Embryonic facial prominence (tissue), 1 donor: ENCODE results near the gene BCAN.

Source experiments
- DNase-seq: peaks from one replicate; pipeline ENCODE4 v3.0.0-alpha.2; 2016; ENCODE audit errors: extremely low spot score

Gene BCAN

DNA sequence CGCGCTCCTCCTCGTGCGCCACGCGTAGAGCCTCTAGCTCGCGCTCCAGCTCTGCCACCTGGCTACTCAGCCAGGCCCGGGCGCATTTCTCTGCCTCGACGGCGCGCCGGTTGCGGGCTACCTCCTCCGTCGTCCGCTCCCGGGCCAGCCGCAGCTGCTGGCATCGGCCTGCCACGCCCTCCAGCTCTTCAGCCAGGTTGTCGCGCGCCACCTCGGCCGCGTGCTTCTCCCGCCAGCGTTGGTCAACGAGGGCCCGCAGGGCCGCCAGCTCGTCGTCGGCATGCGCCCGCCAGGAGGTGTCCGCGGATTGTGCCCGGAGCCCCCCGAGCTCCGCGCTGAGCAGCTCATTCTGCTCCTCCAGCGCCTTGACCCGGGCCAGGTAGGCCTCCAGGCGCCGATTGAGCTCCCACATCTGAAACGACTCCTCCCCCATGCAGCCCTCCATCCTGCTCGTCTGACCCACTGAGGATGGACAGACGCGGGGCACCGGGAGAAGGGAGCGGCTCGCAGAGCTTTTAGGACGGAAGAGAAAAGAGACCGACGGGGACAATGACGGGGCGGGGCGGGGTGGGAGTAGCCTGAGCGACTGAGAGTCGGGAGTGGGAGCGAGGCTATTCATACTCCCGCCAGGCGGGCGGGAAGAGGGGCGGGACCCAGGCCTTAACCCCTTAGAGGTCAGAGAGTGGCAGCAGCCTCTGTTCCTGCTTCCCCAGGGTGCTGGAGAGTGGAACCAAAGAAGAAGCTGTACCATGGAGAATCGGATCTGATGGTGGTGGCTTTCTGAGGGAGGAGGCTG is 35.1 kb downstream of the BCAN start, which contains the start of gene NES:
Gene NES, minus strand, starts transcription at position 588 of the 796 bp plus-strand sequence. Its CDS starts 143 bp downstream, at position 445.
- DNase-seq = no peak

DNA sequence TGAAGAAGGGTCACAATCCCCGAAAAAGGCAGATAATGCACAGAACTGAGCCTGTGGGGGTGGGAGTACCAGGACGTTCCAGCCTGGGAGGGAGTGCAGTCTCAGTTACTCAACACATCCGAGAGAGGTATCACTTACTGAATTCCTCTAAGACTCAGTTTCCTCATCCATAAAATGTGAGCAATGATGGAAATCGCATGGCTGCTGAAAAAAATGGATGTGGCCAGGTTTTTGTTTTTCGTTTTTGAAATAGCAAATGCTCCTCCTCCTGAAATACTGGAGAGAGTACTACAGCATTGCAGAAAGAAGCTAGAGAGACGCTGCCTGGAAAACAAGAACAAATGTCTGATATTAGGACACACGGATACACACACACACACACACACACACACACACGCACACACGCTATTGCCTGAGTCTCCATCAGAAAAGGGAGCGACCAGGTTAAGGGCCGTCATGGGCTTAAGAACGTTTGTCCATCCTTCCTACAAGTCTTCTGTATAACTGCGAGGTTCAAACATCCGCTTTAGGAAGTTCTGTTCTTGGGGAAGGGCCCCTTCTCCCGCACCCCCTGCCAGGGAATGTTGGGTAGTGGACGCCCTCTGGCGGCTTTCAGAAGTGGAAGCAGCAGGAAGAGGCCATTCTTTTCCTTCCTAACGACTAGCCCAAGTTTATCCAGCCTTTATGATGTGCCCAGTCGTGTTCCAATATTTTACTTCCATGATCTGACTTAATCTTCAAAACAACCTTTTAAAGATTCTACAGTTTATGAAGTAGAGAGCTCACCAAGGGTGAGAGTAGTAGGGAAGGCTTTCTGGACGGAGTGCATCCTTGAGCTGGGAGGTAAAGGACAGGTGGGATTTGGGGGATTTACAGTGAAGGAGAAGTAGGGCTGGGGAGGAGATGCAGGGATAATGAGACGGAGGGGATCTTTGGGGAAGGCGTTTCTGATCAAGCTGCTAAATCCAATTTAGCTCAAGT is 36.0 kb downstream of the BCAN start:
- peak; percentile 66 for DNase-seq

DNA sequence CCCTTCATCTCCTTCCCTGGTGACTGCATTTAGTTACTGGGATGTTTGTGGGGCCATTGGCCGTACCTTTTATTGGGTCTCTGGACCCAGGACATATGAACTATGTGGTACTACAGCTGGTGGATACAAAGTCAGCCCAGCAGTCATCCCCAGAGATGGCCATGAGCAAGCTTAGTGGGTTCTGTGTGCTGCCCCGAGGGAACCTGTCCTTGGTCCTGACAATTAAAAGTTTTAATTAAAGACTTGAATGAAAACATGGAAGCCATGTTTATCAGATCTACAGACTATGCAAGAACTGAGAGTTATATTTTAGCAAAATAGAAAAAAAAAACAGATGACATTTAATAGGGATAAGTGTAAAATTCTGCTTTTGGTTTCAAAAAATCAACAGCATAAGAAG is 38.1 kb downstream of the BCAN start:
- no peak for DNase-seq

DNA sequence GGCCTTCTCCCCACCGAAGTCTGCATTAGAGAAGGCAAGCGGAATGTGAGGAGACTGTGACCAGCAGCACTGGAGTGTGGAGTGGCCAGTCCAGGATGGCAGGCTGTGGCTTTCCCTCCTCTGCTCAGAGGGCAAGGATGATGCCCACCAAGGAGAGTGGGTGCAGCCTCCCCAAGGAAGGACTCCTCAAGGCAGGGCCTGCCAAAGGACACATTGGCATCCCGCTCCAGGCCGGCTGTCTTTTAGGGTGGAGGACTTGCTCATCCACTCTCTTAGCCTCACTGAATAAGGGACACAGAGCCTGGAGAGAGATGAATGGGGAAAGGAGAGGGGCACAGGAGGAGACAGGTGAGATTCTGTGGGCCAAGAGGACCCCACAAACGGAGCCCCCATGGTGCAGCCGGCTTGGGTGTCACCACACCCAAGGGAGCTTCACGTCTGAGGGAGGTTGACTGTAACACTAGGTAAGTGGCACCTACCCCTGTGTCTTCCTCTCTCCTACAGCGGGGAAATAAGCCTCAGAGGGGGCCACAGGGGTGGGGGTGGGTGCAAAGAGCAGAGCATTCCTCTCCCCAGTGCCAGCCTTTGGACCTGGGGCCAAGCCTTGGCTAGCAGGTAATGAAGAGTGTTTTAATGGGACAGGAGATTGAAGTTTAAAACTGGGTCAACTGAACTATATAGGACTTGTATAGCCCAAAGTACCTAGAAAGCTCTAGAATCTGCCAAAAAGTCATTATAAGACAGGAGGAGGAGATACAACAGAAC is 39.5 kb downstream of the BCAN start:
- DNase-seq = no peak

DNA sequence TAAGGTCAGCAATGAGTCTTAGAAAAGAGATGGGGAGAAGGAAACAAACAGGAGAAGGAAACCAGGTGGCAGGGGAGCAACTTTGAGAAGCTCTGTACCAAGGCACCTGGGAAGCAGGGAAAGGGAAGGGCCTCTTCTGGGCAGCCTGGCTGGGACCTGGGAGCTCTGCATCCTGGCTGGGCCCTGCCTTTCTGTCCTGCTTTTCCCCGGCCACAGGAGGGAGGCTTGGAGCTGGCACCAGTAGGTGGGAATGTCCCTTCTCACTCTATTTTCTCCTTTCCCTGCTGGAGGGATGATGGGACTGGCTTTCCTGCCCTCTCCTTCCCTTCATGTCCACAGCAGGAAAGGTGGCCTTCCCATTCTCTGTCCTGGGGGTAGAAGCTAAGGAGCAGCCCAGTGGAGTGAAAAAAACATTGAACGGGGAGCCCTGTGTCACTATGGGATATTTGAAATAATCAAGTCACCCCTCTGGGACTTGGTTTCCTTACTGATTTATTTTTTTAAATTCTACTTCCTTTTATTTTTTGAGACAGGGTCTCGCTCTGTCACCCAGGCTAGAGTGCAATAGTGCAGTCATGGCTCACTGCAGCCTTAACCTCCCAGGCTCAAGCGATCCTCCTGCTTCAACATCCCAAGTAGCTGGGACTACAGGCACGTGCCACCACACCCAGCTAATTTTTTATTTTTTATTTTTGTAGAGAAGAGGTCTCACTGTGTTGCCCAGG is 40.4 kb downstream of the BCAN start:
- no peak for DNase-seq

DNA sequence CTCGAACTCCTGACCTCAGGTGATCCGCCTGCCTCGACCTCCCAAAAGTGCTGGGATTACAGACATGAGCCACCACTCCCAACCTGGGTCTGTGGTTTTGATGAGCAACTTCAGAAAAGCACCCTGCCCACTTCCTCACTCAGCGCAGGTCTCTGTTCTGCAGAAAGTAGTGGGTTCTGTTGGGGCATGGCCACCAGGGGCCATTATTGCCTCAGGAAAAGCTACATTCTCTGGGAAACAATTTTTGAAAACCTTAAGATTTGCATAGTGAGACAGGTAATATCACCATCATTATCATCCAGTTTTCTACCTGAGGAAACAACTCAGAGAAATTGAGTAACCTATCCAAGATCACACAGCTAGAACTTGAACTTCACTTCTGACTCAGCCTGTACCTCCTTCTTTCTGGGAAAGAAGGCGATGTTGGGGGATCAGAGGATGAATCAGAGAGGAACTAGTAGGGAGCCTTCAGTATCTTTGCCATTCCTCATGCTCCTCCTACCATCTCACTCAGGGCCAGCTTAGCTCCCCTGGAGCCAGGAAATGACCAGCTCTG is 42.4 kb downstream of the BCAN start:
- no peak for DNase-seq

DNA sequence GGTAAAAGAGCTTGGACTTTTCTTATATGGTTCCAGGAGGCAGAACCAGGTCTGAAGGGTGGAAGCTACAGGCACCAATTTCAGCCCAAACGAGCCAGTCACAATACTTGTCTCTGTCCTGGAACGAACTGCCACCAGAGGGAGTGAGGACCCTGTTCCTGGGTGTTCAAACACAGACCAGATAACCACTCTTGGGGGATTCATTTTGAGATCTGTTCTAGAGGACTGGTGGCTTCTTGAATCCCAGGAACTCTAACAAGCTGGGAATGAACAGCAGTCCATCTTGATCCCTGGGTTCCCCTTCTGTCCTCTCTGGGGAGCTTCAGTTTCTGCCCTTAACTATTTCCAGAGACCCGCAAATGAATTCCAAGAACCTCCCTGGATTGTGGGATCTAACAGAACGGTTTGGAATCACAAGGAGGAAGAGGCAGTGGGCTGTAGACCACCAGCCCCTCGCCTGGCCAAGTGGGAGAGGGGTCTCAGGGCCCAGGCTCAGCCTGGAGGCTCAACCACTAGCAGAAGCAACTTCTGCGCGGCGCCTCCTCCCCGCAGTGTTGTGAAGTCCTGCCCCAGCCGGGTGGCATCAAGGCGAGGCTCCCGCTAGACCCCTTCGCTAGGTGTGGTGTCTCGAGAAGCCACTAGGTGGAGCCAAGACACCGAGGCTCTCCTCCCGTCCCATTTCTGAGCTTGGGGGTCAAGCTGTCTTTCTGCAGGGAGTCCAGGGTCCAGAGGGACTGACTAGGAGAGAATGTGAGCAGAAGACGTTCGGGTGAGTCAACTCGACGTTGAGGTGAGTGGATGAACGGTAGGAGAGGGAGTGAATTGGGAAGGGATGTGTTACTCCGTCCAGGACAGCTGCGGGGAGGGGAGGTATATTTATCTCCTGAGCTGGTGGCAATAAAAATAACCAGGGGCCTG is 47.4 kb downstream of the BCAN start:
- peak; percentile 70 for DNase-seq

DNA sequence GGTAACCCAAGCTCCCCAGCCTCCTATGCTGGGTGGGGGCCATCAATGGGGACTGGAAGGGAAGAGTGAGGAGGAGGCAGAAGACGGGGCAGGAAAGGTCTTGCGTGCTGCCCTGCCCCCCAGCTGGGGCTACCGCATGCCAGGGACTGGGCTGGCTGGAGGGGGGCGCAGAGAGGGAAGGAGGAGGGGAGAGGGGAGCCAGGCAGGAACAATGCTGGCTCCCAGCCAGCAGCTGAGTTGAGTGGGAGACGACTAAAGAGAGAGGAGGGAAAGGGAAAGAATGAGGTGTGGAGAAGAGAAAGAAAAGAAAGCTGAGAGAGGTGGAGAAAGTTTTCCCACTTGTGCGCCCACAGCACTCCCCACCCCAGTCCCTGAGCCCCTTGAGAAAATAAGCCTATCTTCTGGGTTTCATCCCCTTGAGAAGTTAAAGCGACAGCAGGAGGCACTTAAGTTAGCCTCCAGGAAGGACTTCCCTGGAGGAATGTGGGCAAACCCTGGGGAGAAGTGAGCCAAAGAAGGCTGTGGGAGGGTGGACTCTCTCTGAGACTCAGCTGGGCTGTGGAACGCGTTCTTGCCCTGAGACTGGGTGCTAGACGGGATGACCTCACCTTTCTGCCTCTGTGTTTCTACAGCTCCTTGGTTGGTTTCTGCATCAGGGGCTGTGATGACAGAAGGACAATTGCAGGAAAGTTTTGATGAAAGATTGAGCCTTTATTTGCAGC is 48.2 kb downstream of the BCAN start:
- no peak for DNase-seq

DNA sequence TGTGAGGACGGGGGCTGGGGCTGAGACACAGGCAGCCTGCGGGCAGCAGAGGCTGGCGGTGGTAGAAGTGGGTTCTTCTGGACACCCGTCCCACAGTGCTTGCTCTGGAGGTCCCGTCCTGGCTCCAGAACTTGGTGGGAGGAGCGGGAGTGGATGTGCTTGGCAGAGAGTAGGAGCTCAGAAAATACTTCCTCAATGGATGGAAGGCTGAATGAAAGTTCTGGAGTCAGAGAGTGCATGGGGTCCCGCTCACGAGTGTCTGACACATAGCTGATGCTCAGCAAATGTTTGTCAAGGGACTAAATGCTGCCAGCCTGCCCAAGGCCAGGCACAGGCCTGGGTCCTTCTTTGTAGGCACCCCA is 48.7 kb downstream of the BCAN start:
- DNase-seq = no peak

DNA sequence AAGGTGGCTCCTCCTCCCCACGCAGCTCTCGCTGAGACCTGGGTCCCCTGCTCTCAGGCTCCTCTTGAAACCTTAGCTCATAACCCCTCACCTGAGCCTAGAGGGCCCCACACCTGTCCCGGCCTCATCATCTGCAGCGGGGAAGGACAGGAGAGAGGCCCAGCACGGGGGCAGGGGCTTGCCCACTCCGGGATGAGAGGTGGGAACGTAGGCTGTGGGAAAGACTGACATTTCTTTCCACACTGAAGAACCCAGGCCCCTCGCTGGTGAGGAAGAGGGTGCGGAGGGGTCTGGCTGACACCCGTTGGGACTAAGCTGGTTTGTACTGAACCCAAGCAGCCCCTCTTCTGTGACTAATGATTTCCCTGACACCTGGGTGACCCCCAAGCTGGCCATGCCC is 49.3 kb downstream of the BCAN start:
- no peak for DNase-seq

DNA sequence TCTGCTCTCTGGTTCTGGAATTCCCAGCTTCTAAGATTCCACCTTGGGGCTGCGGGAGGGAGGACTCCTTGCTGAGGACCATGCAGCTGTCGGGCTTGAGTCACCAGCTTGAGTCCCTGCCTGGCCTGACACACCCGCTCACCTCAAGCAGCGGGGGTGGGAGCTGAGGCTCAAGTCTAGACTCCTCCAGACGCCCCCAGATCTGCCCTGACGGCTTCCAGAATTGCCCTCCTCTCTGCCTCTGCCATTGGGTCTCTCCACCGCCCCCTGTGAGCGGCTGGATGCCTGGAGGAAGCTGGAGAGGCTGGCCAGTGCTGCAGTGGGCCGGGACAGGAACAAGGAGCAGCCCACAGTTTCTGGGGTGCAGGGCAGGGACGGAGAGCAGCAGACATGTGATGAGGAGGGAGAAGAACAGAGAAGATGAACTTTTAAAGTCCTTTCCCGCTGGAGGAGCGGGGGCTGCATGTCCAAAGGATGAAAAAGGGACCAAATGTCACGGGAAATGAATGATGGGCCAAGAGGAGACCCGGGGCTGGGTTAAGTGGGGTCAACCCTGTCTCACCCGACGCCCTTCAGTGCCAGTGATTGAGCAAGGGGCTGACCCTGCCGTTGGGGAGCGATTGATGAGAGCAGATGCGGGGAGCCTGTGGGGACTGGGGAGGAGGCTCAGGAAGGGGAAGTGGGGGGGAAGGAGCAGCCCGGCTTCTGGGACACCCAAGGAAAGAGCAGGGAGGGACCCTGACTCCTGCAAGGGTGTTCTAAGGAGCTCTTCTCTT is 49.9 kb downstream of the BCAN start:
- no peak for DNase-seq

DNA sequence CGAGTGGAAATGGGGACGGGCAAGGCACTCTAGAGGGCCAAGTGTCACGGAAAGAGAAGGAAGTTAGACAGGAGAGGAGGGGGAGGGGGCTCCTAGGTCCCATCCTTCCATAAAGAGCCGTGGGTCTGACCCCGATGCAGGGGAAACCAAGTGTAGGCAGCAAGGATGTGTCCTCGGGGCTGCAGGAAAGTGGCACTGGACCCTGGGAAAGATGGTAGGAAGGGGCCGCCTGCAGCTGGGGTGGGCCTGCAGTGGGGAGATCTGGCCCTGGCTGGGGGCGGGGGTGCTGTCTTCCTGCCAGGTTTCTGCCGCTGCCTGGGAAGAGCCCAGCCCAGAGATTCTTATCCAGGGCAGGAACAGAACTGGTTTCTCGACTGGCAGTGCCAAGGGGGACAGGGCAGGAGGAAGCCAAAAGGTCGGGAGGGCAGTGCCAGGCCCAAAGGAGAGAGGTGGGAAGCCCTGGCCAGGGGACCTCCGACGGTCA is 50.6 kb downstream of the BCAN start:
- DNase-seq = no peak

DNA sequence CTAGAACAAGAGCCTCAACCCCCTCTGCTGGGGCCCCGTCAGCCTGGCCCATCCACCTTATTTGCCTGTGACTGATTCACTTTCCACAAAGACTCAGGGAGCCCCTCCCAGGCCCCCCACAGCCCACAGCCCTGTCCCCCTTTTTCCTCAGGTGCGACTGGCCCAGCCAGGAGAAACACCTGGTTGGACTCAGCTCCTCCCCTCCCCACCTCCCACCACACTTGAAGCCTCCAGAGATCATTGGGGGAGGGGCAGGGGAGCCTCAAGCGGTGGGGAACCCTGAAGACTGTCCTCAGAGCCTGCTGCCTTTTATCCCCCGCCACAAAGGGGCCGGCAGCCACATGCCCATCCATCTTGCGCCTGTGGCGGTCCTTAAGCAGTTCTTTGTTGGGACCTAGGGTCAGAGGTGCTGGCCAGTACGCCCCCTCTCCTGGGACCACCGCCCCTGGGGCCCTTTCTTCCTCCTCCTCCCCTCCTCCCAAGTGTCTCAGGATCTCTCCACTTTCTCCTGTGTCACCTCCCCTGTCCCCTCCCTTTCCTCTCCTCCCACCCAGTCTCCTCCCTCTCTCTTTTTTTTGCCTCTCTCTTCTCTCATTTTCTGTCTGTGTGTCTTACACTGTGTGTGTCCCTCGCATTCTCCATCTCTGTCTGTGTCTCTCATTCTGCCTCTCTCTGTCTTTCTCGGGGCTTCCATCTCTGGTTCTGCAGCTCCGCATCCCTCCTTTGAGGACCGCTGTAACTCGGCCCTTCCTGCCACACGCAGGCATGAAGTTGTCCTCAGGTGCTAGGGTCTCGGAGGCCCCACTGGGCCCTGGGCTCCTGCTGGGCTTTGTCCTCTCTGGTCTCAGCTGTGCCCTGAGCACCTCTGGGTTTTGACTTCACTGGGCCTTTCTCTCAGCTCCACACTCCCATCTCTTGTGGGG is 51.3 kb downstream of the BCAN start:
- DNase-seq = no peak

DNA sequence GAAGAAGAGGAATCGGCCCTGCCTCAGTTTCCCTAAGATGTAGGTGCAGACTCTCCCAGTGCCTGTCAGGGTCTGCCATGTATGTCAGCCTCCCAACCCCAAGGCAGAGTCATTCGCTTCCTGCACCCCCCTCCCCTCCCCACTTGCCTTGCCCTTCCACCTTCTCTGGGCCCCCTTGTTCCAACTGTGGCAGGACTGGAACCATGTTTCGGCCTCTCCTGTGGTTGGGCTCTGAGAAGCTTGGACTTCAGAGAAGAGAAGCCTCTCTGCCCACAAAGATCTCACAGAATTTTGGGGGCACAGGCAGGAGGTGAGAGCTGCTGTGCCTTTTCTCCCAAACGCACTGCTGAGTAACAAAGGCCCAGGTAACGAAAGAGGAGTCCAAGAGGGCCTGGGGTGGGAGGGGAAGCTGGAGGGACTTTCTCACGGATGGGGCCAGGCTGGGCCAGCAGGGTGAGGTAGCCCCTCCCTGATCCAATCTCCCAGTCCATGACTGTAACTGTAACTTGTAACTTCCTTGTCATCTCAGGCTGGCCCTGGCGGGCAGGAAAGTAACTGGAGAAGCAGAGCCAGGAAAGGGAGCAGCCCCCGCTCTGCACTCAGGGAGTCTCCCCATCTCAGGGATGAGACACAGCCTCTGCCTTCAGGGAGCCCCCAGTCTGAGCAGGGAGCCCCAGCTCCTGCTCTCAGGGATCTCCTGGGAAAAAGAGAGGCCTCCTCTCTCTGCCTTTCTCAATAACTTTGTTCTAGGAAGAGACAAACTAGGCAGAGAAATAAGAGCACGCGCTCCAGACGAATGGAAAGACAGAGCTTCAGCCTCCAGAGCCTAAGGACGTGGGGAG is 52.2 kb downstream of the BCAN start:
- DNase-seq = no peak

DNA sequence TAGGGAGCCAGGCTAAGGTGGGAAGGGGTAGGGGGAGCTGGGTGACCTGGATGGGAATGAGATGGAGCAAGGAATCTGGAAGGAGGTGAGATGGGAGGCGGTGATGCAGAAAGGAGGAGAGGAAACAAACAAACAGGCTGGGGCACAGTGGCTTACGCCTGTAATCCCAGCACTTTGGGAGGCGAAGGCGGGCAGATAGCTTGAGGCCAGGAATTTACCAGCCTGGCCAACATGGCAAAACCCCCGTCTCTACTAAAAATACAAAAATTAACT is 52.7 kb downstream of the BCAN start:
- no peak for DNase-seq

DNA sequence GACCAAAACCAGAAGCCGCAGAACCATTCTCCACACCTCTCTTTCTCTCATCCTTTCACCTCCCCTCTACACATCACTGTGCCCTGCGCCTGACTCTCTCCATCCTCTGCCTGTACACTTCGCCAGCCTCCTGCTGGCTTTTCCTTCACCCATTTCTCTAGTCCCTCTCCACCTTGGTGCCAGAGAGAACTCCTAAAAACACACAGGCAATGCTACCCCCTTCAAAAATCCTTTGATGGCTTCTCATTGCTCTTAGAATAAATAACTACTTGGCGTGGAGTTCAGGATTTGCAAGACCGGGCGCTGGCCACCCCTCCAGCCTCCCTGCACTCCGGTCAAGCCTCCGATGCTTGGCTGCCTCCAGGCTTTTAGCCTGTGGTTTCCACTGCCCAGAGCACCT is 54.8 kb downstream of the BCAN start:
- no peak for DNase-seq

DNA sequence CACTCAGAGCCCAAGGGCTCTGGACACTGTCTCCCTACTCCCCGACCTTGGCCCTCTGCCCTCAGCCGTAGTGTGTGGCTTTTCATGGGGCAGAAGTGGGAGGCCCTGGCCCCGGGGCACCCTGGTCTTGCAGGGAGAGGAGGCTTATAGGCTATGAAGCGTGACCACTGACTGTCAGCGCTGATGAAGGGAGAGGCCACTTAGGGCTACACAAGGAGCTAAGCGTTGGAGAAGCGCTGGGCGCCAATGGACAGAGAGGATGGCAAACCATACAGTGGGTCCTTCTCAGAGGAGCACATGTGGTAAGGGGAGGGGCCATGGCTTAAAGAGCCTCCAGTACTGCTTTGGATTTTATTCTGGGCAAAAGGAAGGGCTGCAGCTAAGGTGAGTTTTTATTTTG is 55.6 kb downstream of the BCAN start:
- no peak for DNase-seq
